Gastroesophageal sphincter (tissue), 4 donors: ENCODE measurements around the gene NEK8. TPM values are rescaled to one million over a fixed set of nuclear protein-coding genes. Genes with fewer than 3 reads are reported as not detected.

ENCODE experiments used
- ATAC-seq: fragments of 150-250 bp; one replicate; pipeline ENCODE4 v1.9.1; 2016; ENCODE audit warnings: mild to moderate bottlenecking, moderate library complexity
- H3K27ac ChIP-seq, 4 donors: fragments of 200-600 bp; sonication (generic) in 3 of 4; 1 replicate in 3 of 4; 2 replicates in 1 of 4; pipeline ENCODE4 v1.5.1; 2016 to 2019
- H3K27me3 ChIP-seq: fragments of 200-600 bp; sonication (generic); one replicate; pipeline ENCODE4 v1.5.1; 2019
- H3K36me3 ChIP-seq, 2 donors: fragments of 200-600 bp; sonication (generic); one replicate each; pipeline ENCODE4 v1.5.1; 2019; ENCODE audit warnings: control low read depth in 1 of 2
- H3K4me1 ChIP-seq, 3 donors: fragments of 200-600 bp; sonication (generic); 1 replicate in 2 of 3; 2 replicates in 1 of 3; pipeline ENCODE4 v1.5.1; 2016 to 2019; ENCODE audit warnings: control low read depth in 2 of 3
- H3K4me3 ChIP-seq, 2 donors: fragments of 200-600 bp; sonication (generic); one replicate each; pipeline ENCODE4 v1.5.1; 2019; ENCODE audit warnings: mild to moderate bottlenecking in 1 of 2, moderate library complexity in 1 of 2
- H3K9me3 ChIP-seq, 3 donors: fragments of 200-600 bp; sonication (generic); one replicate each; pipeline ENCODE4 v1.5.1; 2017 to 2019; ENCODE audit warnings: control low read depth in 2 of 3
- EP300 ChIP-seq: sonication (generic); formaldehyde crosslinking; IDR thresholded peaks from one replicate; pipeline ENCODE4 v1.6.1; 2017; ENCODE audit warnings: antibody characterized with exemption, mild to moderate bottlenecking
- POLR2A ChIP-seq, 2 donors: fragments of 450-650 bp; IDR thresholded peaks; one replicate each; pipeline ENCODE4 v1.6.1; 2017; ENCODE audit warnings: antibody characterized with exemption in 2 of 2, mild to moderate bottlenecking in 2 of 2, moderate library complexity in 1 of 2
- POLR2AphosphoS5 ChIP-seq: sonication (generic); formaldehyde crosslinking; IDR thresholded peaks from one replicate; pipeline ENCODE4 v1.6.1; 2017; ENCODE audit warnings: antibody characterized with exemption
- WGBS, 2 donors: methylation state at CpG; one replicate each; pipeline ENCODE4 v1.1.5; 2018; ENCODE audit warnings: low coverage in 1 of 2; 5-methylcytosine and 5-hydroxymethylcytosine counted together
- total RNA-seq, 4 donors: library from RNA; depleted of rRNA; stranded (reverse); fragments of >200 nt; gene quantifications; one replicate each; pipeline ENCODE4 v1.1.0, GENCODE V29; 2016
- TF ChIP-seq, protein P1 (sequence below), 4 experiments: fragments of 200-600 bp in 2 of 4; fragments of 450-650 bp in 2 of 4; sonication (generic) in 1 of 4; IDR thresholded peaks; one replicate each; pipeline ENCODE4 v1.5.1; 2017 to 2019; ENCODE audit warnings: antibody characterized with exemption in 4 of 4, mild to moderate bottlenecking in 2 of 4, moderate library complexity in 2 of 4

NEK8 gene
- total RNA-seq, 4 donors from 2014 or later = 0.94 to 2.0 (median 1.8) TPM; not detected in 1

DNA sequence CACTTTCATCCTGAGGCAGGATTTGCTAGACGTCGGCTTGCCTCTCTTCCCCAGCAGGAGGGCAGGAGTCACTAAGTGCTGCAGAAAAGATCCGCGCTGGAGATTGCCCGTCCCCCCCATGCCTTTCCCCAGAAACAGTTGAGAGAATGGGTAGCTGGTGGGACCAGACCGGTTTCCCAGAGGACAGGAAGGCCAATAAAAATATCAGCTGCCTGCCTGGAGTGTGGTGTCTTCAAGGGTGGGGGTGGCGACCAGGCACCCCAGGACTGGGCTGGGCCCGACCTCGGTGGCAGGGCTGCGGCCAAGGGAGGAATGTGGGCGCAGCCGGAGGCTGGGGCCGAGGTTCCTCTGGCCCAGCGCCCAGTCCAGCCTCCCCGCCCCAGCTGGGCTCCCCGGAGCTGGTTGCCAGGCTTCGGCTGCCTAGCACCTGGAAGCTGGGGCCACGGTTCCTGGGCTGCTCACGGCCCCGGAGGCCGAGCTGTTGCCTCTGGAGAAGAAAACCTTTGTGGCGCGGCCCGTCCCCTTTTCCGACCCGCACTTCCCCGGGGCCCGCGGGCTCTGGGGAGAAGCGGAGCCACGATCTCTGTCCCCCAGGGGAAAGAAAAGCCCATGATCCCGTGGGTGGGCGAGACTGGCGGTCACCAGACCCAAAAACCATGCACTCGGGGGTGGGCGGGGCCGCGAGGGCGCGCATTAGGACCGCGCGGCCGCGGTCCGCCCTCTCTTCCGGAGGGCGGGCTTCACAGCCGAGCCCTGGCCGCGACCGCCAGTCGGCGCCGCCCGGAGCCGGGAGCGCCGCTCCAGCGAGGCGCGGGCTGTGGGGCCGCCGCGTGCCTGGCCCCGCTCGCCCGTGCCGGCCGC, 14.9 kb downstream of the NEK8 start, which contains the start of gene TRAF4:
Gene TRAF4, plus strand, starts transcription at position 769 of the 861 bp plus-strand sequence. CDS start 102 bp downstream, outside the sequence.
- WGBS, 2 donors = no CpG with 5 or more reads among the region's 70 CpGs
- H3K36me3 ChIP-seq = peaks cover 0 to 15% of the 10 kb centered on the region in 2 donors
- ATAC-seq = peak; percentile 92
- H3K27me3 ChIP-seq = no peaks in the 10 kb centered on the region
- TF ChIP-seq EP300 = no peak
- TF ChIP-seq POLR2AphosphoS5 = no peak
- peak; percentile 70 to 92 for TF ChIP-seq POLR2A (IDR thresholded peaks at IDR 0.05)
- TF ChIP-seq, protein P1, sequence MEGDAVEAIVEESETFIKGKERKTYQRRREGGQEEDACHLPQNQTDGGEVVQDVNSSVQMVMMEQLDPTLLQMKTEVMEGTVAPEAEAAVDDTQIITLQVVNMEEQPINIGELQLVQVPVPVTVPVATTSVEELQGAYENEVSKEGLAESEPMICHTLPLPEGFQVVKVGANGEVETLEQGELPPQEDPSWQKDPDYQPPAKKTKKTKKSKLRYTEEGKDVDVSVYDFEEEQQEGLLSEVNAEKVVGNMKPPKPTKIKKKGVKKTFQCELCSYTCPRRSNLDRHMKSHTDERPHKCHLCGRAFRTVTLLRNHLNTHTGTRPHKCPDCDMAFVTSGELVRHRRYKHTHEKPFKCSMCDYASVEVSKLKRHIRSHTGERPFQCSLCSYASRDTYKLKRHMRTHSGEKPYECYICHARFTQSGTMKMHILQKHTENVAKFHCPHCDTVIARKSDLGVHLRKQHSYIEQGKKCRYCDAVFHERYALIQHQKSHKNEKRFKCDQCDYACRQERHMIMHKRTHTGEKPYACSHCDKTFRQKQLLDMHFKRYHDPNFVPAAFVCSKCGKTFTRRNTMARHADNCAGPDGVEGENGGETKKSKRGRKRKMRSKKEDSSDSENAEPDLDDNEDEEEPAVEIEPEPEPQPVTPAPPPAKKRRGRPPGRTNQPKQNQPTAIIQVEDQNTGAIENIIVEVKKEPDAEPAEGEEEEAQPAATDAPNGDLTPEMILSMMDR (IDR thresholded peaks at IDR 0.05) = peak in 3 of 4 experiments; percentile 38 to 59 (median 57)
- peak within 1 kb of the TSS; percentile 65 to 79 for H3K4me3 ChIP-seq
- peaks cover 0 to 50% (median 15%) of the 10 kb centered on the region in 3 donors for H3K4me1 ChIP-seq
- no peaks in the 10 kb centered on the region for H3K9me3 ChIP-seq
- H3K27ac ChIP-seq = peak within 1 kb of the TSS; percentile 49 to 92 (median 89)

DNA sequence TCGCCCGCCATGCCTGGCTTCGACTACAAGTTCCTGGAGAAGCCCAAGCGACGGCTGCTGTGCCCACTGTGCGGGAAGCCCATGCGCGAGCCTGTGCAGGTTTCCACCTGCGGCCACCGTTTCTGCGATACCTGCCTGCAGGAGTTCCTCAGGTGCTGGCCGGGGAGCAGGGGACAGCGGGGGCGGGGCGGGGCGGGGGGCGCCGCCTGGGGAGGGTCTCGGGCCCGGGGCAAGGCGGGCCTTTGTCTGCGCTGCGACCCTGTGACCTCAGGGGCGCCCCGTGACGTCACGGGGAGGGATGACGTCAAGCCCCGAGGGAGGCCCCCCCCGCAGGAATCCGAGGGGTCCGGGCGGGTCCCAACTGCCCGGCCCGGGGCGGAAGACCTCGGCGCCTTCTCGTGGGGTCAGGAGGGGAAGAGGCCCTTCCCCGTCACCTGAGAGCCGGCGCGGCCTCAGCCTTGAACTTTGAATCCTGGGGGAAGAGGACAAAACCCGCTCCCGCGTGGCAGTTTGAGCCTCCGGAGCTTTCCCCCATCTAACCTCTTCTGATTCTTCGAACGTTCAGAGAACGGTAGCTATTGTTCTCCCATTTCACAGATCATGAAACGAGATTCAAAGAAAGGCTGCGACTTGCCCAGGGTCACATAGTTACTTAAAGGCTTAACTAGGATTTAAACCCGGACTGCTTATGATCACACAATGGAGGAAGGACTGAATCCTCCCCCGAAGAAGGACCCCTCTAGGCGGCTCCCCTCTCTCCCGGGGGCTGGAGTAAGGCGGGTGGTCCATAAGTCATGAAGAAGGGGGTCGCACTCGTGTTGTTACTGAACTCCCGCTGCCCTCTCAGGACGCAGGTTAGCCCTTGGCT, 15.8 kb downstream of the NEK8 start:
- H3K27me3 ChIP-seq = no peaks in the 10 kb centered on the region
- peaks cover 0 to 24% of the 10 kb centered on the region in 2 donors for H3K36me3 ChIP-seq
- H3K4me1 ChIP-seq = peaks cover 0 to 53% (median 15%) of the 10 kb centered on the region in 3 donors
- 0 to 15% methylated on average over 2 to 10 of the region's 61 CpGs for WGBS, 2 donors
- ATAC-seq = peak; percentile 26
- no peaks in the 10 kb centered on the region for H3K9me3 ChIP-seq
- no peak for TF ChIP-seq POLR2AphosphoS5
- TF ChIP-seq POLR2A (IDR thresholded peaks at IDR 0.05) = no peak
- no peak for TF ChIP-seq EP300
- TF ChIP-seq, protein P1 (IDR thresholded peaks at IDR 0.05) = no peak
- peak overlapping the region; percentile 65 to 79 for H3K4me3 ChIP-seq
- H3K27ac ChIP-seq = peak overlapping the region; percentile 49 to 92 (median 89)

DNA sequence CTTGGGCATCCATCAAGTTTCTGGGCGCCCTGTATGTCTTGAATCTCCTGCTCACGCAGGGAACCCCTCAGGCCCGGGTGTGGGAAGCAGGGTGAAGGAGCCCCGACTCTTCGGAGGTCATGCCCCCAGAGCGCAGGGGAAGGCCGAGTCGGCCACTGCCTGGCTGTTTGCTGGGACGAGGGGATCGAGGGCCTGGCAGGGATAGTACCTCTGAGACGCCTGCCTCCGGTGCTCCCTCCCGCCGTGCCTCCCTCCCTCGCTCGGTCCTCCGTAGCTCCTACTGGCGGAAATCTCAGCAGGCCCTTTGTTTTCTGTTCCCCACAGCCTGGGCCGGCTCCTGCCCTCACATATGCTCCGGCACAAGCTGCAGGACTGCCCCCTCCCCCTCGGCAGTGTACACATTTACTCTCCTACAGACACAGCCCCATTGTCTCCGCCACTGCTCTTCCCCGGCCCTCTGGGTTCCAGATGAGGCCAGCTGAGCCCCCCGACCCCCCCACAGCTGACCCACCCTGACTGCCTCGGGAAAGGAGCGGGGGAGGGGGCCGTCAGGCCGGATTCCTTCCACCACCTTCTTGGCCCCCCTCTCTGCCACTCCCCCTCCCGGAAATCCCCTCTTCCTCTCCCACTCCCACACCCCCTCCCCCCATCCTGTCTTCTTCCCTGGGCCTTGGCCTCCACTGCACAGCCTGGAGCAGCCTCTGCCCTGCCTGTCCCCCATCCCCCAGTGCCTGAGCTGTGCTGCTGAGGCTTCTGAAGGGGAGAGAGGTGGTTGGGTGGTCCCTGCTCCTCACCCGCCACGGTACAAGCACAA, 16.6 kb downstream of the NEK8 start:
- H3K36me3 ChIP-seq = peaks cover 0 to 27% of the 10 kb centered on the region in 2 donors
- WGBS, 2 donors = 3% methylated on average over 20 of the region's 31 CpGs; no CpG with 5 or more reads in 1 of the 2 donors
- peak overlapping the region; percentile 65 to 79 for H3K4me3 ChIP-seq
- peak overlapping the region; percentile 49 to 92 (median 89) for H3K27ac ChIP-seq
- no peak for ATAC-seq
- no peaks in the 10 kb centered on the region for H3K27me3 ChIP-seq
- H3K4me1 ChIP-seq = peaks cover 0 to 61% (median 15%) of the 10 kb centered on the region in 3 donors
- TF ChIP-seq, protein P1 (IDR thresholded peaks at IDR 0.05) = peak in 1 of 4 experiments; percentile 15
- no peak for TF ChIP-seq POLR2A (IDR thresholded peaks at IDR 0.05)
- H3K9me3 ChIP-seq = no peaks in the 10 kb centered on the region

DNA sequence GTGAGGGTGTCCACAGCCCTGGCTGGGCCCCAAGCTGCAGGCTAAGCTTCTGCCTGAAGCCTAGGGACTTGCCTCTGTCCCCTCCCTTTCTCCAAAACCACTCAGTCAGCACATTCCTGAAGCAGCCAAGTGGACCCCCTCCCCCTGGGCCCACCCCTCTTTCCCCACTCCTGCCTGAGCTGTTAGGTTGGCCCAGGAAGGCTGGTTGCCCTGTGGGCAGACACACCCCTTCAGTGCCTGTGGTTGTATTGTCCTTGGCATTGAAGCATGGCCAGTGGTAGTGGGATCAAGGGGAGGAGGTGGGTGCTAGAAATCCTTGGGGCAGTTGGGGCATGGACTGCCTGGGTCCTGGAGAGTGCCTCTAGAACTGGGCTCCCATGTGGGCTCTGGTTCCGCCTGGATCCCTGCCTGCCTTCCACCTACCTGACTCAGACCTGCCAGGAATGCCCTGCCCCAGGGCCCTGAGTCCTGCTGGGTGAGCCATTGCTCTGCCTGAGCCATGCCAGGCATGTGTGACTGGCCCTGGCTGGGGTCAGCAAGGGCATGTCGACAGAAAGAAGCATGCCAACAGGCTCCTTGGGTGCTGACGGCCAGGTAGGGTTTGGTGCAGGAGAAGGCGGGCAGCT, 17.3 kb downstream of the NEK8 start:
- TF ChIP-seq POLR2A (IDR thresholded peaks at IDR 0.05) = no peak
- no peak for TF ChIP-seq POLR2AphosphoS5
- TF ChIP-seq, protein P1 (IDR thresholded peaks at IDR 0.05) = no peak
- no peak for TF ChIP-seq EP300
- H3K4me1 ChIP-seq = peaks cover 0 to 69% (median 15%) of the 10 kb centered on the region in 3 donors
- H3K27ac ChIP-seq = peak overlapping the region in 3 of 4 donors; percentile 89 to 92 (median 89)

More for the DNA sequence above, 17.3 kb downstream of the NEK8 start:
- H3K9me3 ChIP-seq = no peaks in the 10 kb centered on the region
- H3K4me3 ChIP-seq = peak overlapping the region in 1 of 2 donors; percentile 79
- H3K27me3 ChIP-seq = no peaks in the 10 kb centered on the region
- peaks cover 0 to 27% of the 10 kb centered on the region in 2 donors for H3K36me3 ChIP-seq
- 27% methylated on average over 2 of the region's 4 CpGs; no CpG with 5 or more reads in 1 of the 2 donors for WGBS, 2 donors
- no peak for ATAC-seq
